ENCODE results near the gene LYSMD2.

DNA sequence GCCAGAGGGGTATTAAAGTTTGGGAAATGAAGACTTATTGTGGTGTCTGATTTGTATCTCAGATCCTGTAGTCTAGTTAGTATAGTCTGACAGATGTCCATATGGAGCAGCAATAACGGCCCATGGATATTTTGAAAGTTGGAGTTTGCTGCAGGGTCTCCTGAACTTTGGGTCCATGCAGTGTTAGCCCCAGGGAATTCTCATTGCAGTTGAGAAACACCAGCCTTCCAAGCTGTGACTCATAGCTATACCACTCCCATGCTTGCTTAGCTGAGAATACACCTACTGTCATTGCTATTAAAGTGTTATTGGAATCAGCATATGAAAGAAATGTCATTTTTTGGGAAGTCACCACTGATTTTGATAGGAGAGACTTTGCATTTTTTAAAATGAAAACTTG, 43.2 kb upstream of the LYSMD2 start:
- no peak for TF ChIP-seq EZH2 (IDR thresholded peaks at IDR 0.05; ENCODE audit: borderline replicate concordance, low read length)
- TF ChIP-seq, protein P1, sequence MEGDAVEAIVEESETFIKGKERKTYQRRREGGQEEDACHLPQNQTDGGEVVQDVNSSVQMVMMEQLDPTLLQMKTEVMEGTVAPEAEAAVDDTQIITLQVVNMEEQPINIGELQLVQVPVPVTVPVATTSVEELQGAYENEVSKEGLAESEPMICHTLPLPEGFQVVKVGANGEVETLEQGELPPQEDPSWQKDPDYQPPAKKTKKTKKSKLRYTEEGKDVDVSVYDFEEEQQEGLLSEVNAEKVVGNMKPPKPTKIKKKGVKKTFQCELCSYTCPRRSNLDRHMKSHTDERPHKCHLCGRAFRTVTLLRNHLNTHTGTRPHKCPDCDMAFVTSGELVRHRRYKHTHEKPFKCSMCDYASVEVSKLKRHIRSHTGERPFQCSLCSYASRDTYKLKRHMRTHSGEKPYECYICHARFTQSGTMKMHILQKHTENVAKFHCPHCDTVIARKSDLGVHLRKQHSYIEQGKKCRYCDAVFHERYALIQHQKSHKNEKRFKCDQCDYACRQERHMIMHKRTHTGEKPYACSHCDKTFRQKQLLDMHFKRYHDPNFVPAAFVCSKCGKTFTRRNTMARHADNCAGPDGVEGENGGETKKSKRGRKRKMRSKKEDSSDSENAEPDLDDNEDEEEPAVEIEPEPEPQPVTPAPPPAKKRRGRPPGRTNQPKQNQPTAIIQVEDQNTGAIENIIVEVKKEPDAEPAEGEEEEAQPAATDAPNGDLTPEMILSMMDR (conservative IDR thresholded peaks at IDR 0.05 in 1 of 2, IDR thresholded peaks at IDR 0.05 in 1 of 2; ENCODE audit: extremely low read depth in 1 of 2, insufficient read depth in 1 of 2, low read depth in 1 of 2, low read length in 2 of 2) = no peak

Data from mammary epithelial cell (primary cell).